DMS114 treated with DMSO at 0.1 percent for 48 hours (cell line): ENCODE measurements around the gene CATSPERB.
"Not testable (repeated sequence)": the region's sequence is repeated elsewhere in the genome, so short reads cannot be mapped to it uniquely, and the experiment has no call there.

Experiments used
- DNase-seq: peaks from one replicate; lab custom pipeline; 2025; ENCODE audit not compliant: unreplicated experiment; lab: John Stamatoyannopoulos, UW

Gene CATSPERB

DNA sequence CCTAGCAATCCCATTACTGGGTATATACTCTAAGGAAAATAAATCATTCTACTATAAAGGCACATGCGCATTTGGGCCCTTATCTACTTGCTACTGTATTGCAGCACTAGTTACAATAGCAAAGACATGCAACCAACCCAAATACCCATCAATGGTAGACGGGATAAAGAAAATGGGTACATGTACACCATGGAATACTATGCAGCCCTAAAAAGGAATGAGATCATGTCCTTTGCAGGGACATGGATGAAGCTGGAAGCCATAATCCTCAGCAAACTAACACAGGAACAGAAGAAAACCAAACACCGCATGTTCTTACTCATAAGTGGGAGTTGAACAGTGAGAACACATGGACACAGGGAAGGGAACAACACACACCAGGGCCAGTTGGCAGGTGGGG, 54.2 kb downstream of the CATSPERB start:
- not testable (repeated sequence) for DNase-seq

DNA sequence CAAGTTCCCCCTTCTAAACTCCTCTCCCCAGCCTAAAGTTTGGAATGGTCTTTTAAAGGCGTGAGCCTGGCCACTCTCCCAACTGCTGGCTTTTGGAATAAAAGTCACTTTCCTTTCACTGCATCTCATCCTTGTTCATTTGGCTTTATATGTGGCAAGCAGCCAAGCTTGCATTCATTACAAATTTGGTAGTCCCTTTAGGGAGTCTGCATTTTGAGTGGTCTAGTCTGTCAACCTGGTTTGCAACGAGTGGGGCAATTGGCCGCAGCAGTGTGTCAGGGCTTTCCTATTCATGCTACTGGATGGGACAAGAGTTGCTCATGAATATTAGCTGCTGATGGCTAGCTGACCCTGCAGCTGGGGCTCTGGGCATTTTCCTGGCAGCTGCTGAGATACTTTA, 57.0 kb downstream of the CATSPERB start:
- no peak for DNase-seq

DNA sequence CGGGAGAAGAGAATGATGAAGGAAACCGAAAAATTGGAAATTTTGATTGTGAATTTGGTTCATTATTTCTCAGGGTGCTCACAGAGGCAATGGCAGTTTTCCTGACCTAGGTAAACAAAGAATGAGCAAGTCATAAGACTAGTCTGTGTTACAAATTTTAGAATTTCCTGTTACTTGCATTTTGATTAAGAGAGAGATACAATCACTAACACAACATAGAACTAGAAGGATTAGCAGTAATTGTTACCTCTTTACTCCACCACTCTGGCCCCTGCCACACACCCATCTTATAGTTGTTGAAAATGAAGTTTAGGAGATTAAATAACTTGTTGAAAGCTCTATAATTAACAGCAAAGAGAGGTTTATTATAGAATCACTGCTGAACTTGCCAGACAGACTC, 62.0 kb downstream of the CATSPERB start:
- no peak for DNase-seq

DNA sequence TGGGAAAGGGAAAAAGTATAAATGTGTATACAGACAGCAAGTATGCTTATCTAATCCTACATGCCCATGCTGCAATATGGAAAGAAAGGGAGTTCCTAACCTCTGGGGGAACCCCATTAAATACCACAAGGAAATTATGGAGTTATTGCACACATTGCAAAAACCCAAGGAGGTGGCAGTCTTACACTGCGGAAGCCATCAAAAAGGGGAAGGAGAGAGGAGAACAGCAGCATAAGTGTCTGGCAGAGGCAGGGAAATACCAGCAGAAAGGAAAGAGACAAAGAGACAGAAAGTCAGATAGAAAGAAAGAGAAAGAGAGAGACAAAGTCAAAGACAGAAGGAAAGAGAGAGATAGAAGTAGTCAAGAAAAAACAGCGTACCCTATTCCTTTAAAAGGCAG, 64.8 kb downstream of the CATSPERB start:
- DNase-seq: not testable (repeated sequence)

DNA sequence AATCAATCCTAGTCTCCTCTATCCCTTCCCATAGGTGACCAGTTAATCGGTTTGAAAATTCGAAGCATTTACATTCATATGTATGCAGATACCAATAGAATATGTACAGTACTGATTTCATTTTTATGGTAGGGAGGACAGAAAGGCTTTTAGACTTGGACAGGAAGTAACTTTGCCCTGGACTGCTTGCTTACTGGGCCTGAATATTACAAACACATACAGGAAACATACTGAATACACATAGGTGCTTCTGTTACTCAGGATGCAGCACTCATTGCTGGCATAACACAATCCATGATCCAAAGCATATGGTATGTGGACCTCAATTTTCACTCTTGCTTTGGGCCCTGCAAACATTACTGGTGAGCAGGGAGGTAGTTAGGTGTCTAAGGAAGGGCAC, 71.1 kb downstream of the CATSPERB start:
- no peak for DNase-seq

DNA sequence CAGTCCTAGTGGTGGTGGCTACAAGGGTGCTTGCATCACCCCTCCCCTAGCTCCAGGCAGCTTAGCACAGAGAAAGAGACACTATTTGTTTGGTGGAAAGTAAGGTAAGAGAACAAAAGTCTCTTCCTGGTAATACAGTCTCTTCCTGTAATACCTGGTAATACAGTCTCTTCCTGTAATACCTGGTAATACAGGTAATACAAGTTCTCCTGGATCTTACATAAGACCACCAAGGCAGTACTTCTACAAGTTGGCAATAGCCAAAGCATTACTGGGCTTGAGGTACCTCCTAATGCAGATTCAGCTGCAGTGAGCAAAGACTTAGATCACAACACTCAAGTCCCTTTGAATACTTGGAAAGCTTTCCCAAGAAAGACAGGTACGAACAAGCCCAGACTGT, 77.0 kb downstream of the CATSPERB start:
- DNase-seq: no peak

DNA sequence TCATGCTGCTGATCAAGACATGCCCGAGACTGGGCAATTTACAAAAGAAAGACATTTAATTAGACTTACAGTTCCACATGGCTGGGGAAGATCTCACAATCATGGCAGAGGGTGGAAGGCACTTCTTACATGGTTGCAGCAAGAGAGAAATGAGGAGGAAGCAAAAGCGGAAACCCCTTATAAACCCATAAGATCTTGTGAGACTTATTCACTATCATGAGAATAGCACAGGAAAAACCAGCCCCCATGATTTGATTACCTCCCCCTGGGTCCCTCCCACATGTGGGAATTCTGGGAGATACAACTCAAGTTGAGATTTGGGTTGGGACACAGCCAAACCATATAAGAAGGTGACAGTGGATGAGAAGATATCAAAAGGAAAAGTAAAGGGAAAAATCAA, 78.4 kb downstream of the CATSPERB start:
- DNase-seq: no peak

DNA sequence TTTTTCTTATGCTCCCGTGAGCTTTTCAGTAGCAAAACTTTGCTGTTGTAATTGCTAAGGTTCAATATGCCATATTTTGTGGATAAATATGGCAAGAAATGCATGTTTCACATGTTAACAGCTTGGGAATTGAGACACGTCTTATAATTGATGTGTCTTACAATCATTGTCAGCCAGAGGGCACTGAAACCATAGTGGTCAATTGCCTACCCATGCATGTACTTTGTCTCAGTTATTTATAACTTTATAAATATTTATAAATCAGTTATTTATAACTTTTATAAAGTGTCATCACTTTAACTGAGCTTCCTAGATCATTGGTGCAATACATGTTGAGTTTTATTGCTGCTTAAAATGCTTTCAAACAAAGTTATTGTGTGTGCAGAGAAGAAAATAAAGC, 82.0 kb downstream of the CATSPERB start:
- DNase-seq: peak; percentile 3

DNA sequence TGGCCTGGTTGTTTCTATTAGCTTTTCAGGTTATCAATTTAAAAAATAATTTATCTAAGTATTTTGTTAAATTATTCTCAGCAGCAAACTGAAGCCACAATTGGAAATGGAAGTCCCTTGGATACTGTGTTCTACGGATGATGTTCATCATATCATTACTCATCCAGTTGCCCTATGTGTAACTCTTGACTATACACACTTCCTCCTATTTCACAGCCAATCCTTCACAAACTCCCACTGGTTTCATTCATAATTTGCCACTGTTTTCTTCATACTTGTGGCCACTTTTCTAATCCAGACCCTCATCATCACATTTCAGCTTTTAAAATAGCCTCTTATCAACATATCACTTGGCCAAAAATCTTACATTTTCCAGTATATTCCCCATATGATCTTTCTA, 84.0 kb downstream of the CATSPERB start:
- no peak for DNase-seq

DNA sequence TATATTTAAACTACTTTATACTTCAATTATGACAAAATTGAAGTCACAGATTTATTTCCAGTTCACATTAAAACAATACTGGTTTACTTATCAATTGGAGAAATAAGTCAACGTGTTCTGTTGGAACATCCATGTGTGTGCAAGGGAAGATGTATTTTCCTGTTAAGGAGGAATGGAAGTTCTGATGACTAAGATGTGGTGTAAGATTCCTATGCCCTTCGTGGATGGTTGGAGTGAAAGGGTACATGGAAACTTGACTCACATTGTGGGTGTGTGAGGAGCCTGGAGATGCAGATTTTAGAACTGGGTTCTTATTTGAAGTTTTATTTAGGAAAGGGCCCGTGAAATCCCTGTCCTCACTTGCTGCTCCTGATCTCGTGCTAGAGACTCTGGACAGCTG, 95.3 kb downstream of the CATSPERB start:
- DNase-seq: no peak

DNA sequence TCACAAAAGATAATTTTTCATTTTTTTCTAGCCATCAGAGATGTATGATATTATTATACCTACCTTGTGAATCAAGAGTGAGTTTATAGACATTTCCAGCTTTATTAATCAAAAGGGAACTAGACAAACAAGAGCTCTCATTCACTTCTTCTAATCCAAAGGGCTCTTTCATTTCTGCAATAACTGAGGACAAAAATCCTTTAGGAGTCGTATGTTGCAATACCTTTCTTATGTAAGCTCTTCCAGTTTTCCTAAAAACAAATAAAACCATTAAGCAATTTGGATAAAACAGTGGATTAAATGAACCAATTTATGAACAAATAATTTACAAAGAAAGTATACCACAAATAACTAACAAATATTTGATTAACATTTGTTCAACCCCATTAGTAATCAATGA, 107.1 kb downstream of the CATSPERB start:
- no peak for DNase-seq

DNA sequence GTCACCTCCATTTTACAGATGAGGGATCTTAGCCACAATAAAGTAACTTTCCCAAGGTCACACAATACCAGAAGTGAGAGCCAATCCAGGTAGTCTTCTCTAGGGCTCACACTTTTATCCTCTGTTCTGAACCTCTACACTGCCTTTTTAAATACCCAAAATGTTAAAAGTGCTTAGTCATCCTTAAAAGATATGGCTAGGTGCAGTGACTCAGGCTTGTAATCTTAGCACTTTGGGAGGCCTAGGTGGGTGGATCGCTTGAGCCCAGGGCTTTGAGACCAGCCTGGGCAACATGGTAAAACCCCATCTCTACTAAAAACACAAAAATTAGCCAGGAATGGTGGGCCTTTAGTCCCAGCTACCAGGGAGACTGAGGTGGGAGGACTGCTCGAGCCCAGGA, 117.7 kb downstream of the CATSPERB start:
- no peak for DNase-seq

DNA sequence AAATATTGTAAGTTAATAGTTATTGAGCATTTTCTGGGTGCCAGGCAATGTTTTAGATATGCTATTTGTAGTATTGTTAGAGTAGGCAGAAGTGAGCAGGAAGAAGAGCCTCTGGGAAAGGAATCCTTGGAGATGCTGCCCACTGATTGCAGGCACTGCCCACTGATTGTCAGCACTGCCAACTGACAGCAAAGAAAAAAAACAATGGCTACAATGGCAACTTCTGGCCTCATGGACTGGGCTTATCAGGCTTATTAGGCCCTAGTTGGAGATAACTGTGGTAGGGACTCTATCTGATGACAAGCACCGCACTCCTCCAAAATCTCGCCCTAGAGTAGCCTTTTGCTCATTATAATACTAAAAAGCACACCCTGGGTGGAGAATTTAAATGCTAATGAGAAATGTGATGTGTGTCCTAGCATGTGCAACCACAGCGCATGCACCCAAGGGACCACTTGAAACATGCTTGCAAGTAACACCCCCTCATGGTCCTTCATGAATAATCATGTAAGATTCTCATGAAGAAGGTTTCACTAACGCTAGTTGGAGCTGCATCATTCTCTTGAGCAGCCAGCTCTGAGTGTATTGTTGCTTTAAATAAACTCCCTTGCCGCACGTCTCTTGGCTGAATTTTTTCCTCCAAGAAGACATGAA, 118.3 kb downstream of the CATSPERB start:
- DNase-seq: no peak

DNA sequence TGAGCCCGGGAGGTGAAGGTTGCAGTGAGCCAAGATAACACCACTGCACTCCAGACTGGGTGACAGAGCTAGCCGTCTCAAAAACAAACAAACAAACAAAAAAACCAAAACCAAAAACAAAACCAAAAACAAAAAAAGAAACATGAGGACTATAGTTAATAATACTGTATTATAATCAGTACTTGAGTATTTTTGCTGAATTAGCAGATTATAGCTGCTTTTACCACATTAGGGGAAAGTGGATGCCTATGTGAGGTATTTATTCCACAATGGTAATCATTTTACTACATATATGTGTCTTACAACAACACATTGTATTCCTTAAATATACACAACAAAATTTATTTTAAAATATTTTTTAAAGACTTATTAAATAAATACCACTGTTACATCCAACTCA, 120.4 kb downstream of the CATSPERB start:
- DNase-seq: no peak

DNA sequence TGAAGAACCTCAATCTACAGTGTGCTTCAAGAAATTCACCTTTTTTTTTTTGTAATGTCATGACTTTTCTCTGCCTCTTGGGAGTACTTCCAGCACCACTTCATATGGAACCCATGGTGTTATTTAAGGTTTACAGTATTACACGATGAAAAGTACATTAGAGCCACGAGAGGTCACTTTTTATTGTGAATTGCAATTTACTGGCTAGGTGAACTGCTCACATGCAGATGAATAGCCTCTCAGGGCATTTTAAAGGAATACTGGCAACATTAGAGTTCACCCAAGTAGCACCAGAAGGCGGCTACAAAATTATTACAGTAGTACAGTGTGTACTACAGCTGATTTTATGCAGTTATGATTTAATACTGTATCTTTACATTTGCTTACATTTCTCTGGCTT, 122.7 kb downstream of the CATSPERB start:
- no peak for DNase-seq

DNA sequence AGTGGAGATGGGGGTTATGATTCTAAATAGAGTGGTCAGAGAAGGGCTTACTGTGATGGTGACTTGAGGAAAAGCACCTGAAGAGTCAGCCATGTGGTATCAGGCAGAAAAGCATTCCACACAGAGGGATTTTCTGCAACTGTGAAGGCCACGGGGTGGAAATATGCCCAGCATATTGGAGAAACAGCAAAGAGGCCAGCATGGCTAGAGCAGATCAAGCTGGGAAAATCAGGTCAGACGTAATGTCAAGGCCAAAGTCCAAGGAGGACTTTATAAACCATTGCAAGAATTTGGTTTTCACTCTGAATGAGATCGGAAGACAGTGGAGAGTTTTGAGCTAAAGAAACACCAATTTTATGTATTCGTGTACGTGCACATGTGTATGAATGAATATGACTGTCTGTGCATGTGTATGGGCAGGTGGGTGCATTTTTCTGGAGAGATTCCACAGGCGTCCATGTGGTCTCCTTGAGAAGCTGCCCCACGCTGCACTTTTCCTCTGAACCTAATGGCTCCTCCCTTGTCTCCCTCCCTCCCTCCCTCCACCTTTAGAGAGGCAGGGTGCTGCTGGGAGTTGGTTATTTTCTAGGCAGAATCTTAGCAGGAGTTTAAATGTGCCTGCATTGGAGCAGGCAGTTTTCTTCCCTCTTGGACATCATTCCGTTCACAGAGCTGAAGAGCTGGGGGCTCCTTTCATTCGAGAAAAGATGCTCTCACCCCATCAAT, 124.4 kb downstream of the CATSPERB start:
- no peak for DNase-seq

DNA sequence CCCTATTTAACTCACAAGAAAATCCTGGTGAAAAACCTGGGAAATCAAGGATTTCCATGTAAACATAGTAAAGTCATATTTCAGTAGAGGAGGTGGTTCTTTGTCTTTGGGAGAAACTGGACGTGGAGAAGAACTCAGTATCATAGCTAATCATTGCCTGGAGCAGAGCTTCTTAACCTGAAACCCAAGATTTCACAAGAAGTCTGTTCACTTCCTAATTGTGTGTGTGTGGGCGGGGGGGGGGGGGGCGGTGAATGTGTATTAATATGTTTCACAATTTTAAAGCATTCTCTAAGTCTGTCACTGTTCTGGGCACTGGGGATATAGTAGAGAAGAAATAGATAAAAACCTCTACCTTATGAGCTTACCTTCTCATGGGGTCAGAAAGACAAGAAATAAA, 125.0 kb downstream of the CATSPERB start:
- no peak for DNase-seq

DNA sequence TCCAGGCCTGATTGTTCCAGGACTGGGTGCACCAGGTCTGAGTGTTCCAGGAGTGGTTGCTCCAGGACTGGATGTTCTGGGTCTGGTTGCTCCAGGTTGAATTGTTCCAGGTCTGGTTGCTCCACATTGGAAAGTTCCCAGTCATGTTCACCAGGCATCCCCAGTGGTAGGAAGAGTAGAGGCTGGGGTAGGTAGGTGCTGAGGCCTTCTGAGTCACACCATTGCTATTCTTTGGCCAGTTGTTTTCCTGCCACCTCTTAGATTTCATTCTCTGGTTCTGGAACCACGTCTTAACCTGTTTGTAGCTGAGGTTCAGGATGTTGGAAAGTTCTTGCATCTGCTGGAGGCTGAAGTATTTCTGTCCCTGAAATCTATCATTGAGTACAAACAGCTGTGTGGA, 127.3 kb downstream of the CATSPERB start:
- DNase-seq: not testable (repeated sequence)

DNA sequence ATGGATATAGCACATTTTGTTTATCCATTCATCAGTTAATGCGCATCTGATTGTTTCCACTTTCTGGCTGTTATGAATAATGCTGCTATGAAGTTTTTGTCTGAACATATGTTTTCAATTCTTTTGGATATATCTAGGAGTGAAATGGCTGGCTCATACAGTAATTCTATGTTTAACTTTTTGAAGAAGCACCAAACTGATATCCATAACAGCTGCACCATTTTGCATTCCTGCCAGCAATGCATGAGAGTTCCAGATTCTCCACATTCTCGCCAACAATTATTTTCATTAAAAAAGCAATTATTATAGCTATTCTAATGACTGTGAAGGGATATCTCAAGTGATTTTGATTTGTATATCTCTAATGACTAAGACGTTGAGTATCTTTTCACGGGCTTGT, 131.9 kb downstream of the CATSPERB start:
- no peak for DNase-seq

DNA sequence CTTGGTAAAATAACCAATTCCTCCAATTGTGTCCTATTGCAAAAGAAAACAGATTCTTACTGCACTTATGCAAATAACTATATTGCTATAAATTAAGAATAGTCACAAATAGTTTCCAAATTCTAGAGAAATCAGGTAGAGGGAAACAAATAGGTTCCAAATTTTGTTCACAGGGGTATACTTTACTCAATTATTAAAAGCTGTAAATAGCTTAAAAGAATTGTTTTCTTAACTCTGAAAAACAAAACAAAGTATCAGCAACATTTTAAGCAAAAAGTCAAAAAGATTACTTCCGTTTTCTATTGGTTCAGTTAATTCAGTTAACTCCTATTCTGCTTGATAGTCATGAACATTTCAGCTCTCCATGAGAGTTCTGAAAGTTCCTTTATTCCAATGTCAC, 136.2 kb downstream of the CATSPERB start:
- no peak for DNase-seq

DNA sequence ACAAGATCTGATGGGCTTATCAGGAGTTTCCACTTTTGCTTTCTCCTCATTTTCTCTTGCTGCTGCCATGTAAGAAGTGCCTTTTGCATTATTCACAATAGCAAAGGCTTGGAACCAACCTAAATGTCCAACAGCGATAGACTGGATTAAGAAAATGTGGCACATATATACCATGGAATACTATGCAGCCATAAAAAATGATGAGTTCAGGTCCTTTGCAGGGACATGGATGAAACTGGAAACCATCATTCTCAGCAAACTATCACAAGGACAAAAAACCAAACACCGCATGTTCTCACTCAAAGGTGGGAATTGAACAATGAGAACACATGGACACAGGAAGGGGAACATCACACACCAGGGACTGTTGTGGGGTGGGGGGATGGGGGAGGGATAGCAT, 137.9 kb downstream of the CATSPERB start:
- DNase-seq: not testable (repeated sequence)

DNA sequence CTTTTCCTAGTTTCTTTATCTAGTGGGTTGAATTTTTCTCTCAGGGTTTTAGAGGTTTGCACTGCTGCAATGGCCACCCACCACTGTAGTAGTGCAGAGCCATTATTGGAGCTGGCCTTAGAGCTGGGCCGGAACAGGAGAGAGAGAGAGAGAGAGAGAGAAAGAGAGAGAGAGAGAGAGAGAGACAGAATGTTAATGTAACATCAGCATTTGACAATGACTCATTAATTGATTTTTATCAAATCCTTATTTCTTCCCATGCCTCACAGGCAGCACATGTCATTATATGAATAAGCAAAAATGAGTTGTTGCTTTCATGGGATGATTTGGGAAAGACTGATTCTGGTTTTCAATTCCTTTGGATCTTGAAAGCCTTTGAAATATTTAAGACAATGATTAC, 145.5 kb downstream of the CATSPERB start:
- DNase-seq: no peak

DNA sequence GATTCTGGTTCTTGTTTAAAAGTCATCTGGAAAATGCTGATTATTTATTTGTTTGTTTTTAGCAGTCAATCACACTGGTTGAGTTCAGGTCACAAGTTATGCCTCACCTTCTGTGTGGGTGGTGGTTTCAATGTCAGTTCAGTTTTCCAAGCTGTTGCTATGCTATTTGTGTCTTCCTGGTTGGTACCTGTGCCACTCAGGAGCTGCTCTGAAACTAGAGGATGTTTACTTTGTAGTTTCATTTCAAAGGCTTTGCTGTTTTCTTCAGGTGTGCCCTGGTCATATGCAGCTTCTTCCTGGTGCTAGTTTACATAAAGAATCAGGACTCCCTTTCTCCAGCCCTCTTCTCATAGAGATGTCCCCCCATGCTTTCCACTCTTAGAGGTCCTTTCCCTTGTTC, 146.0 kb downstream of the CATSPERB start:
- DNase-seq: no peak
